ENCODE data around the gene PPP2R2B. TPM values are rescaled to one million over a fixed set of nuclear protein-coding genes. Genes with fewer than 3 reads are reported as not detected.

PPP2R2B gene
- total RNA-seq, 1 donor from 2014 or later = 1.2 TPM

DNA sequence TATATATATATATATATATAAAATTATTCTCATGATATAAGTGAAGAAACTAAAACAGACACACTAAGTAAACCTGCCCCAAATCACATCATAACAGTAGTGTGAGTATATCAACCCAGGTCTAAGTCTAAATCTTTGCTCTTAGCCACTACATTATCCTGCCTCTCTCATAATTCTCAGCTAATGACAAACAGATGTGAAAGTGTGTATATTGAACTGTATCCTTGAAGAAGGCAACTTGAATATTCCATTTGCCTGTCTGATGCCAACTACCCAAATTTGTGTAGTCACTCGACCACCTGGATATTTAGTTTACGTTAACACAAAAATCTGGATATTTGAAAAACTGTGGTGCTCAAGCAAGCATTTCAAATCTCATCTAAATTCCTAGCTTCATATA is 97.4 kb downstream of the PPP2R2B start:
- H3K36me3 ChIP-seq = no peaks in the 10 kb centered on the region
- TF ChIP-seq, protein P1, sequence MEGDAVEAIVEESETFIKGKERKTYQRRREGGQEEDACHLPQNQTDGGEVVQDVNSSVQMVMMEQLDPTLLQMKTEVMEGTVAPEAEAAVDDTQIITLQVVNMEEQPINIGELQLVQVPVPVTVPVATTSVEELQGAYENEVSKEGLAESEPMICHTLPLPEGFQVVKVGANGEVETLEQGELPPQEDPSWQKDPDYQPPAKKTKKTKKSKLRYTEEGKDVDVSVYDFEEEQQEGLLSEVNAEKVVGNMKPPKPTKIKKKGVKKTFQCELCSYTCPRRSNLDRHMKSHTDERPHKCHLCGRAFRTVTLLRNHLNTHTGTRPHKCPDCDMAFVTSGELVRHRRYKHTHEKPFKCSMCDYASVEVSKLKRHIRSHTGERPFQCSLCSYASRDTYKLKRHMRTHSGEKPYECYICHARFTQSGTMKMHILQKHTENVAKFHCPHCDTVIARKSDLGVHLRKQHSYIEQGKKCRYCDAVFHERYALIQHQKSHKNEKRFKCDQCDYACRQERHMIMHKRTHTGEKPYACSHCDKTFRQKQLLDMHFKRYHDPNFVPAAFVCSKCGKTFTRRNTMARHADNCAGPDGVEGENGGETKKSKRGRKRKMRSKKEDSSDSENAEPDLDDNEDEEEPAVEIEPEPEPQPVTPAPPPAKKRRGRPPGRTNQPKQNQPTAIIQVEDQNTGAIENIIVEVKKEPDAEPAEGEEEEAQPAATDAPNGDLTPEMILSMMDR (IDR thresholded peaks at IDR 0.05) = no peak
- H3K27me3 ChIP-seq = no peaks in the 10 kb centered on the region
- DNase-seq (no peak), ATAC-seq (no peak)
- H3K4me3 ChIP-seq = no peak overlapping the region
- H3K4me1 ChIP-seq = no peaks in the 10 kb centered on the region
- H3K27ac ChIP-seq = no peak overlapping the region
- H3K9me3 ChIP-seq = no peaks in the 10 kb centered on the region
- intact Hi-C loops (cut with DNase I) = no loop called here

DNA sequence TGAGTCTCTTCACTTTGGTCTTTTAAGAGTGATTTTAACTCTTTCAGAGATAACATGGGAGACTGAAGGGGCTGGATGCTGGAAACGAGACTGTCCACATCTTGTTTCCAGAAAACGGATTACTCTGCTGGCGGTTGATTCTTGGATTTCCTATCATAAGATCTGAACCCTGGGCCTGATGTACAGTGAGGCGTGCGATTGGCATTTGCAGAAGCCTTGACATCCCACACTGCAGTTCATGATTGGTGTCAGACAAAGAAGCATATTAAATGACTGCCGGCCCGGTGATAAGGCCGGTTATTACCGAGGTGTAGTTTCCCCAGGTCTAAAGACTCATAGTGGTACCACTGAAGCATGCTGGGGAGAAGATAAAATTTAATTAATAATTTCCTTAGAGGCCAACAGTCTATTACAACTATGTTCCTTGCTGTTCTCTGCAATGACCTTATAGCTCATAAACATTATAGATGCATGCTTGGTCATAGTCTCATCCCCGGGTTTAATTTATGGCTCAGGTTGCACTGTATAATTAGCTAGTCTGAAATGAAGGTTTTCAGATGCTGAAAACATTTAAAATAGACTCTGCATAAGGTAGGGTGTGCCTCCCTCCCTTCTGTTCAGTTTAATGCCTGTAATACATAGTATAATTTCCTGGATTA is 99.2 kb downstream of the PPP2R2B start:
- TF ChIP-seq, protein P1 (IDR thresholded peaks at IDR 0.05) = no peak
- no peak overlapping the region for H3K27ac ChIP-seq
- no peaks in the 10 kb centered on the region for H3K4me1 ChIP-seq
- H3K36me3 ChIP-seq = no peaks in the 10 kb centered on the region
- intact Hi-C loops (cut with DNase I) = no loop called here
- no peak for ATAC-seq
- no peak overlapping the region for H3K4me3 ChIP-seq
- H3K27me3 ChIP-seq = no peaks in the 10 kb centered on the region
- DNase-seq = no peak
- no peaks in the 10 kb centered on the region for H3K9me3 ChIP-seq

DNA sequence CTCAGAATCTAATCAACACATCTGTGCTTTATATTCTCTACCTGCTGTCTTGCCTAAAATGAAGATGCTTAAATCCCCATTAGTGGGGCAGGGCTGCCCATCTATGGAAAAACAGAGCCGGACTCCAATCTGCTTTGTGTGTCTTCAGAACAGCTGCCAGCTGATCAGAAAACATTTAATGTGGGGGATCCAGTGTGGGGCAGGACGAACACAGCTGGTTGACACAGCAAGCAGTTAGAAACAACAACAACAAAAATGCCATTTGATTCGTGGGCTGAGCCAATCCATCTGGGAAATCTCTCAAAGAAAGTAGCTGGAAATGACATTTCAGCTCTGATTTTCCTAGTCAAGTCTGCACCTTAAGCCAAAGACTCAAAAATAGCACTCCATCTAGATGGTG is 99.8 kb downstream of the PPP2R2B start:
- intact Hi-C loops (cut with DNase I) = no loop called here
- H3K4me1 ChIP-seq = no peaks in the 10 kb centered on the region
- no peaks in the 10 kb centered on the region for H3K9me3 ChIP-seq
- no peaks in the 10 kb centered on the region for H3K36me3 ChIP-seq
- ATAC-seq (no peak), DNase-seq (no peak)
- no peaks in the 10 kb centered on the region for H3K27me3 ChIP-seq
- no peak overlapping the region for H3K27ac ChIP-seq
- H3K4me3 ChIP-seq = no peak overlapping the region
- TF ChIP-seq, protein P1 (IDR thresholded peaks at IDR 0.05) = no peak

DNA sequence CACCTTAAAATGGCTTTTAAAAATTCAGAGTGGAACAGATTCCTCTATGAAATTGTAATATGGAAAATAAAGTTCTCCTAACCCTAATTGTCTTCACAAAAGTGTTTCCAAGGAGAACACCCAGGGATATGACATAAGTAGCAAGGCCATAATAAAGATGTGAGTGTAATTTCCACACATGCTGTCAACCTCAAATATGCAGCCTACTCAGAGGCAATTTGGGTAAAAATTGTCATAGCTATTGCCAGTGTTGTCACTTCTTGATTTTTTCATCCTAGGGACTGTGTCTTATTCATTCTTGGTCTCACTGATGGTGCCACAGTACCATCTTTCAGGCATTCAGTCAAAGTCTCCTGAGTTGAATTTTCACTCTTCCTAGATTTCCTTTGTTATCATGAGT is 100.3 kb downstream of the PPP2R2B start:
- Histone ChIP-seq H3K4me3 (no peak overlapping the region), H3K4me1 (no peaks in the 10 kb centered on the region), H3K27ac (no peak overlapping the region), H3K36me3 (no peaks in the 10 kb centered on the region), H3K27me3 (no peaks in the 10 kb centered on the region), H3K9me3 (no peaks in the 10 kb centered on the region)
- ATAC-seq (no peak), DNase-seq (no peak)
- intact Hi-C loops (cut with DNase I) = no loop called here
- TF ChIP-seq, protein P1 (IDR thresholded peaks at IDR 0.05) = no peak

DNA sequence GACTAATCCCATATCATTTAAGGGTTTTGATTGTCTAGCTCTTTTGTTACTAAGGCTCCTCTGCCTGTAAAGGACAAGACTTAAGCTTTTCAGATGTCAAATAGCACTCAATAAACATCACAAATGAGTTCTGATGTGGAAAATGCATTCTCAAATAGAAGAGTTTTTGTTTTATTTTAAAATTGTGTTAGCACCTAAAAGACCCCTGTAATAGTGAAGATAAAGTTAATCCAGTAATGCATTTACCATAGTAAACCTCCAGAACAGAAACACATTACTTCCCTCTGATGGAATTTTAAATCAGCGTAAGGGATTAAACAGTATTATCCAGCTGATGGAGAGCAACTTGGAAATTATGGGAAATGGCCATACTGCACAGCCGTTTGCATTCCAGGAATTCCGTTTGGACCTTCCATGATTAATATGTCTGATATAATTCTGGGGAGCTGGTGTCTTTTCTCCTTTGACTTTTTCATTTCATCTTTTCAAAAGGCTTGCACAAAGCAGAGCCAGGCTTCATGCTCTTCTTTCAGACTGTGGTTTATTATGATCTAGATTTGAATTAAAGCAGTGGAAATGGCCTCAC is 105.6 kb downstream of the PPP2R2B start:
- DNase-seq (no peak), ATAC-seq (no peak)
- TF ChIP-seq, protein P1 (IDR thresholded peaks at IDR 0.05) = no peak
- H3K9me3 ChIP-seq = no peaks in the 10 kb centered on the region
- H3K27me3 ChIP-seq = no peaks in the 10 kb centered on the region
- H3K36me3 ChIP-seq = no peaks in the 10 kb centered on the region
- no peak overlapping the region for H3K4me3 ChIP-seq
- intact Hi-C loops (cut with DNase I) = no loop called here
- no peaks in the 10 kb centered on the region for H3K4me1 ChIP-seq
- H3K27ac ChIP-seq = no peak overlapping the region

All from upper lobe of right lung (tissue), 1 donor.